Spinal cord (tissue), 10 donors: ENCODE measurements around the gene RCAN3. TPM values are rescaled to one million over a fixed set of nuclear protein-coding genes. Genes with fewer than 3 reads are reported as not detected.
"Not testable (repeated sequence)": the region's sequence is repeated elsewhere in the genome, so short reads cannot be mapped to it uniquely, and the experiment has no call there.

ENCODE experiments used
- DNase-seq, 6 donors: peaks; one replicate each; pipeline versions ENCODE4 v3.0.0 to v3.0.0-alpha.2; 2013 to 2015; ENCODE audit warnings: low spot score in 6 of 6, low read depth in 4 of 6
- H3K27ac ChIP-seq: one replicate; pipeline ENCODE4 v1.5.1; 2013; ENCODE audit warnings: low read depth, low read length, control low read depth
- H3K27me3 ChIP-seq: one replicate; pipeline ENCODE4 v1.6.1; 2013; ENCODE audit warnings: low read length; ENCODE audit not compliant: control insufficient read depth, insufficient read depth
- H3K36me3 ChIP-seq: one replicate; pipeline ENCODE4 v1.6.1; 2013; ENCODE audit warnings: low read length; ENCODE audit not compliant: control insufficient read depth, insufficient read depth
- H3K4me1 ChIP-seq: one replicate; pipeline ENCODE4 v1.6.1; 2013; ENCODE audit warnings: low read length; ENCODE audit not compliant: control insufficient read depth, insufficient read depth
- H3K4me3 ChIP-seq: one replicate; pipeline ENCODE4 v1.5.1; 2013; ENCODE audit warnings: low read depth, low read length, control low read depth
- H3K9me3 ChIP-seq: one replicate; pipeline ENCODE4 v1.6.1; 2013; ENCODE audit warnings: low read length; ENCODE audit not compliant: control insufficient read depth, insufficient read depth
- WGBS: methylation state at CpG from one replicate; pipeline ENCODE4 v1.1.5; 2013; ENCODE audit warnings: missing lambda C conversion rate; ENCODE audit not compliant: insufficient coverage; 5-methylcytosine and 5-hydroxymethylcytosine counted together
- polyA plus RNA-seq, 2 donors: library from polyadenylated mRNA; unstranded; fragments of 120-200 nt; gene quantifications; one replicate each; pipeline ENCODE4 v1.2.1, GENCODE V29; 2013; ENCODE audit not compliant: insufficient read length in 2 of 2
- total RNA-seq, 2 donors: library from RNA; depleted of rRNA in 1 of 2; stranded (reverse); fragments of 120-200 nt in 1 of 2; fragments of >200 nt in 1 of 2; gene quantifications; one replicate each; pipeline versions ENCODE4 v1.2.3 to v1.2.4, GENCODE V29; 2013 to 2014
- donor health status: healthy.

RCAN3 gene
- total and polyA plus RNA-seq, 4 donors = 9.1 to 19.9 (median 11.7) TPM

- no peak for DNase-seq
- Histone ChIP-seq H3K4me3 (no peak overlapping the region), H3K27me3 (no peaks in the 10 kb centered on the region), H3K36me3 (no peaks in the 10 kb centered on the region), H3K27ac (no peak overlapping the region), H3K4me1 (no peaks in the 10 kb centered on the region), H3K9me3 (no peaks in the 10 kb centered on the region)
- no CpG with 5 or more reads among the region's 6 CpGs for WGBS
These were observed 23.0 kb downstream of the RCAN3 start for GRCh38 chr1:24525606-24526005.

GRCh38 chr1:24526045-24526444, 23.4 kb downstream of the RCAN3 start:
- Histone ChIP-seq H3K36me3 (no peaks in the 10 kb centered on the region), H3K4me3 (no peak overlapping the region), H3K9me3 (no peaks in the 10 kb centered on the region), H3K27me3 (no peaks in the 10 kb centered on the region), H3K4me1 (no peaks in the 10 kb centered on the region), H3K27ac (no peak overlapping the region)
- DNase-seq = no peak
- 96% methylated on average over 3 of the region's 7 CpGs for WGBS

GRCh38 chr1:24526940-24527542, 24.4 kb downstream of the RCAN3 start:
- Histone ChIP-seq H3K27ac (no peak overlapping the region), H3K4me1 (no peaks in the 10 kb centered on the region), H3K9me3 (no peaks in the 10 kb centered on the region), H3K4me3 (no peak overlapping the region), H3K36me3 (no peaks in the 10 kb centered on the region), H3K27me3 (no peaks in the 10 kb centered on the region)
- 67% methylated on average over 1 of the region's 8 CpGs for WGBS
- DNase-seq = peak in 1 of 6 donors; percentile 32

GRCh38 chr1:24528744-24529143, 26.1 kb downstream of the RCAN3 start:
- Histone ChIP-seq H3K27ac (no peak overlapping the region), H3K36me3 (no peaks in the 10 kb centered on the region), H3K27me3 (no peaks in the 10 kb centered on the region), H3K4me1 (no peaks in the 10 kb centered on the region), H3K9me3 (no peaks in the 10 kb centered on the region), H3K4me3 (no peak overlapping the region)
- DNase-seq = peak in 1 of 6 donors; percentile 32
- no CpG with 5 or more reads among the region's 2 CpGs for WGBS

GRCh38 chr1:24529292-24529691, 26.7 kb downstream of the RCAN3 start:
- H3K9me3 ChIP-seq, DNase-seq, H3K27ac ChIP-seq, H3K36me3 ChIP-seq, H3K27me3 ChIP-seq, H3K4me3 ChIP-seq, H3K4me1 ChIP-seq: not testable (repeated sequence)
- 90% methylated on average over 3 of the region's 7 CpGs for WGBS

- Histone ChIP-seq H3K27me3 (no peaks in the 10 kb centered on the region), H3K4me3 (no peak overlapping the region), H3K36me3 (peaks cover 4% of the 10 kb centered on the region), H3K9me3 (no peaks in the 10 kb centered on the region), H3K4me1 (no peaks in the 10 kb centered on the region), H3K27ac (no peak overlapping the region)
- 56% methylated on average over 15 of the region's 21 CpGs for WGBS
- DNase-seq = no peak
These were observed 32.4 kb downstream of the RCAN3 start for GRCh38 chr1:24535021-24535424.

GRCh38 chr1:24535778-24536177, 33.1 kb downstream of the RCAN3 start:
- H3K27me3 ChIP-seq = no peaks in the 10 kb centered on the region
- H3K4me3 ChIP-seq = no peak overlapping the region
- H3K9me3 ChIP-seq = no peaks in the 10 kb centered on the region
- H3K4me1 ChIP-seq = no peaks in the 10 kb centered on the region
- DNase-seq = no peak
- WGBS = 98% methylated on average over 8 of the region's 8 CpGs
- H3K36me3 ChIP-seq = peaks cover 4% of the 10 kb centered on the region
- no peak overlapping the region for H3K27ac ChIP-seq

- Histone ChIP-seq H3K4me1 (no peaks in the 10 kb centered on the region), H3K4me3 (no peak overlapping the region), H3K27ac (no peak overlapping the region), H3K36me3 (peaks cover 4% of the 10 kb centered on the region), H3K9me3 (no peaks in the 10 kb centered on the region), H3K27me3 (no peaks in the 10 kb centered on the region)
- peak in 1 of 6 donors; percentile 11 for DNase-seq
- WGBS = 37% methylated on average over 3 of the region's 7 CpGs
These were observed 33.8 kb downstream of the RCAN3 start for GRCh38 chr1:24536391-24536840.

- H3K4me3 ChIP-seq = no peak overlapping the region
- 71% methylated on average over 1 of the region's 15 CpGs for WGBS
- H3K9me3 ChIP-seq = no peaks in the 10 kb centered on the region
- H3K27ac ChIP-seq = no peak overlapping the region
- H3K4me1 ChIP-seq = no peaks in the 10 kb centered on the region
- DNase-seq = no peak
- peaks cover under 1% of the 10 kb centered on the region for H3K36me3 ChIP-seq
- H3K27me3 ChIP-seq = no peaks in the 10 kb centered on the region
These were observed 37.6 kb downstream of the RCAN3 start for GRCh38 chr1:24540051-24540905.
